HG02571 (cell line): ENCODE results near the gene OTOP2.

Source experiments
- ATAC-seq: cut with Tn5 transposase; IDR thresholded peaks from one replicate; pipeline ENCODE4 v1.9.1; 2021; ENCODE audit warnings: mild to moderate bottlenecking, moderate library complexity; ENCODE audit not compliant: unreplicated experiment

Gene OTOP2

GRCh38 chr17:74924250-74924948 lies at the start of gene OTOP2:
TSS of gene OTOP2 (plus strand) at chr17:74924273. CDS start at chr17:74924633, 360 bp downstream.
- no peak for ATAC-seq

GRCh38 chr17:74874615-74875037 lies 49.4 kb upstream of the OTOP2 start:
- no peak for ATAC-seq

- ATAC-seq, result no peak
Measured at GRCh38 chr17:74875155-74875976, 48.7 kb upstream of the OTOP2 start.

GRCh38 chr17:74875977-74876593 lies 48.0 kb upstream of the OTOP2 start:
- ATAC-seq, result no peak

GRCh38 chr17:74877592-74878548 lies 46.2 kb upstream of the OTOP2 start:
- ATAC-seq, result no peak

- no peak for ATAC-seq
Measured at GRCh38 chr17:74878658-74879057, 45.4 kb upstream of the OTOP2 start.

- ATAC-seq, result no peak
Measured at GRCh38 chr17:74879308-74879707, 44.8 kb upstream of the OTOP2 start.

- ATAC-seq, result no peak
Measured at GRCh38 chr17:74881073-74881472, 43.0 kb upstream of the OTOP2 start.

GRCh38 chr17:74882517-74883240 lies 41.4 kb upstream of the OTOP2 start:
- ATAC-seq, result no peak

GRCh38 chr17:74883241-74883745 lies 40.8 kb upstream of the OTOP2 start:
- ATAC-seq, result no peak

- ATAC-seq, result no peak
Measured at GRCh38 chr17:74888469-74888868, 35.6 kb upstream of the OTOP2 start.

- ATAC-seq, result no peak
Measured at GRCh38 chr17:74890554-74890953, 33.5 kb upstream of the OTOP2 start.

GRCh38 chr17:74892013-74892841 lies 31.8 kb upstream of the OTOP2 start:
- no peak for ATAC-seq

GRCh38 chr17:74892974-74893911 lies 30.8 kb upstream of the OTOP2 start, which contains the start of gene FADS6:
TSS of gene FADS6 (minus strand) at chr17:74893633. CDS start at chr17:74893595, 38 bp downstream.
- no peak for ATAC-seq

- ATAC-seq, result no peak
Measured at GRCh38 chr17:74893936-74894671, 30.0 kb upstream of the OTOP2 start.

- no peak for ATAC-seq
Measured at GRCh38 chr17:74898376-74898946, 25.6 kb upstream of the OTOP2 start.

- ATAC-seq, result no peak
Measured at GRCh38 chr17:74900208-74900607, 23.9 kb upstream of the OTOP2 start.
